ENCODE data around the gene PNPLA6.

DNA sequence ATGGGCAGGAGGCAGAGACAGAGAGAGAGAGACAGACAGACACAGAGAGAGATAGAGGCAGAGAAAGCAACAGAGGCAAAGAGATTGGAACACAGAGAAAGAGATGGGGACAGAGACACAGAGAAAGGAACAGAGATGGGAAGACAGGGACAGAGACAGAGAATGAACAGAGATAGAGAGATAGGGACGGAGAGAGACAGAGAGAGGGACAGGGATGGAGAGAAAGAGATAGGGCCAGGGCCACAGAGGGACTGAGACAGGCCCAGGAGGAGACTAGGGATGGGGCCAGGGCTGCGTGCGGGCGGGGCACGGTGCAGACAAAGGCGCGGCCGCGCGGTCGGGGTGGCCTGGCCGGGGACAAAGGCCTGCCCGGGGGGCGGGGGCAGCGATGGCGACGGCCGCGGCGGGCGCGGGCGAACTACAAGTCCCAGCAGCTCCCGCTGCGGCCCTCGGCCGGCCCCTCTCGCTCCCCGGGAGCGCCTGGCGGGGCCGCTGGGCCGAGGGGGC is 19.8 kb upstream of the PNPLA6 start, which contains the start of gene ZNF358:
- TF ChIP-seq, protein P1, sequence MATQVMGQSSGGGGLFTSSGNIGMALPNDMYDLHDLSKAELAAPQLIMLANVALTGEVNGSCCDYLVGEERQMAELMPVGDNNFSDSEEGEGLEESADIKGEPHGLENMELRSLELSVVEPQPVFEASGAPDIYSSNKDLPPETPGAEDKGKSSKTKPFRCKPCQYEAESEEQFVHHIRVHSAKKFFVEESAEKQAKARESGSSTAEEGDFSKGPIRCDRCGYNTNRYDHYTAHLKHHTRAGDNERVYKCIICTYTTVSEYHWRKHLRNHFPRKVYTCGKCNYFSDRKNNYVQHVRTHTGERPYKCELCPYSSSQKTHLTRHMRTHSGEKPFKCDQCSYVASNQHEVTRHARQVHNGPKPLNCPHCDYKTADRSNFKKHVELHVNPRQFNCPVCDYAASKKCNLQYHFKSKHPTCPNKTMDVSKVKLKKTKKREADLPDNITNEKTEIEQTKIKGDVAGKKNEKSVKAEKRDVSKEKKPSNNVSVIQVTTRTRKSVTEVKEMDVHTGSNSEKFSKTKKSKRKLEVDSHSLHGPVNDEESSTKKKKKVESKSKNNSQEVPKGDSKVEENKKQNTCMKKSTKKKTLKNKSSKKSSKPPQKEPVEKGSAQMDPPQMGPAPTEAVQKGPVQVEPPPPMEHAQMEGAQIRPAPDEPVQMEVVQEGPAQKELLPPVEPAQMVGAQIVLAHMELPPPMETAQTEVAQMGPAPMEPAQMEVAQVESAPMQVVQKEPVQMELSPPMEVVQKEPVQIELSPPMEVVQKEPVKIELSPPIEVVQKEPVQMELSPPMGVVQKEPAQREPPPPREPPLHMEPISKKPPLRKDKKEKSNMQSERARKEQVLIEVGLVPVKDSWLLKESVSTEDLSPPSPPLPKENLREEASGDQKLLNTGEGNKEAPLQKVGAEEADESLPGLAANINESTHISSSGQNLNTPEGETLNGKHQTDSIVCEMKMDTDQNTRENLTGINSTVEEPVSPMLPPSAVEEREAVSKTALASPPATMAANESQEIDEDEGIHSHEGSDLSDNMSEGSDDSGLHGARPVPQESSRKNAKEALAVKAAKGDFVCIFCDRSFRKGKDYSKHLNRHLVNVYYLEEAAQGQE (IDR thresholded peaks at IDR 0.05; ENCODE audit: insufficient read depth in 1 of 2, low read depth in 2 of 2, low read length in 2 of 2), result 0 out of 4 replicates have a peak, but pooled peaks of 1 of the 2 experiments have one; percentile 7
- no peak for TF ChIP-seq POLR2AphosphoS5 (IDR thresholded peaks at IDR 0.05; ENCODE audit: low read depth, low read length)

All from PFSK-1 (cell line).